ENCODE data around the gene ACSF3.

GRCh38 chr16:89179148-89179484 is 85.5 kb downstream of the ACSF3 start:
- TF ChIP-seq POLR2A (IDR thresholded peaks at IDR 0.05) (no peak), CTCF (IDR thresholded peaks at IDR 0.05) (no peak), POLR2AphosphoS5 (IDR thresholded peaks at IDR 0.05) (no peak)

Data from breast epithelium (tissue), 3 donors.